ENCODE results near the gene PGAP6.

DNA sequence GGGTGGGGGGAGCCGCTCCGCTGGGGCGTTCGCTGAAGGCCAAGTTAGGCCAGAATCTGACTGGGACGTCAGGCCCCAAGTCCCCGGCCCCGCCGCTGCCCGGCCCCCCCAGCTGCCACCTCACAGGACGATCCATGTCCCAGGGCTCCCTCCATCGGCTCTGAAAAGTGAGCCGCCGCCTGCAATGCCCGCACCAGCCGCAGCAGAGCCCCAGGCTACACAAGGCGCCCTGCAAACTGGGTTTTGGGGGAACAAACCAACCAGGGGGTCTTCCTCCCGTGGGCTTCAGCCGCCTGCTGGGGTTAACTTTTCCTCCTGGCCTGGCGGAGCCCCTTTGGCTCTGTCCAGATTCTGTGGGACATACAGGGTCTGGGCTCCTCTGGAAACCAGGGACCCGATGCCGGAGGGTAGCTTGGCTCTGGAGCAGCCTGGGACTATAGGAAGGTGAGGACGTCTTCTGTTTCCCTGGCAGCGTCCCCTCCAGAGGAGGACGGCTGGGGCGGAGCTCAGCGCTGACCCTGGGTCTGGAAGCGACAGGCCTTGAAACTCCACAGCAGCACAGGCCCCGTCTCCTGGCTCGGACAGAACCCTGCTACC is 16.1 kb upstream of the PGAP6 start:
- TF ChIP-seq CTCF (IDR thresholded peaks at IDR 0.05), result peak; percentile 38
- peak; percentile 66 for TF ChIP-seq POLR2AphosphoS5 (IDR thresholded peaks at IDR 0.05; ENCODE audit: low read depth, low read length)
